Measurements from ENCODE around the gene EXOC8.

EXOC8 gene

DNA sequence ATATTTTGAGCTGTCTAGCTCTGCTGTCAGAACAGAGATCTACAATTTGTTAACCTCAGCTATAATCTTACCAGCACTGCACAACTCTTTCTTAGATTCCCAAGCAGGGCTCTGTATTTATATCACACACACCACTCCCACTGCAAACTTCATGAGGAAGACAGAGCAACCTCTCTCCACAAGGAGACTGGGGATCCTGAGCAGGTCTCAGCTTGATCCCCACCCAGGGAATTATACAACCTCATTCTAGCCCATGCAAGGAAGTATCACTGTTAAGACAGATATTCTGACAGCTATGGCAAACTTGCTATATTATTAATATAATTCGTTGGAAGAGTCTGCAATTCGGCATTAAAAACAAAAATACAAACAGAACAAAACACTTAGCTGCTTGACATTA lies 44.1 kb upstream of the EXOC8 start:
- DNase-seq (ENCODE audit: low read depth in 2 of 2), result no peak
- no peak overlapping the region for H3K4me3 ChIP-seq (replicated peaks in 1 of 2; ENCODE audit: low read depth in 2 of 2, low read length in 2 of 2)
- TF ChIP-seq, protein P1, sequence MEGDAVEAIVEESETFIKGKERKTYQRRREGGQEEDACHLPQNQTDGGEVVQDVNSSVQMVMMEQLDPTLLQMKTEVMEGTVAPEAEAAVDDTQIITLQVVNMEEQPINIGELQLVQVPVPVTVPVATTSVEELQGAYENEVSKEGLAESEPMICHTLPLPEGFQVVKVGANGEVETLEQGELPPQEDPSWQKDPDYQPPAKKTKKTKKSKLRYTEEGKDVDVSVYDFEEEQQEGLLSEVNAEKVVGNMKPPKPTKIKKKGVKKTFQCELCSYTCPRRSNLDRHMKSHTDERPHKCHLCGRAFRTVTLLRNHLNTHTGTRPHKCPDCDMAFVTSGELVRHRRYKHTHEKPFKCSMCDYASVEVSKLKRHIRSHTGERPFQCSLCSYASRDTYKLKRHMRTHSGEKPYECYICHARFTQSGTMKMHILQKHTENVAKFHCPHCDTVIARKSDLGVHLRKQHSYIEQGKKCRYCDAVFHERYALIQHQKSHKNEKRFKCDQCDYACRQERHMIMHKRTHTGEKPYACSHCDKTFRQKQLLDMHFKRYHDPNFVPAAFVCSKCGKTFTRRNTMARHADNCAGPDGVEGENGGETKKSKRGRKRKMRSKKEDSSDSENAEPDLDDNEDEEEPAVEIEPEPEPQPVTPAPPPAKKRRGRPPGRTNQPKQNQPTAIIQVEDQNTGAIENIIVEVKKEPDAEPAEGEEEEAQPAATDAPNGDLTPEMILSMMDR (IDR thresholded peaks at IDR 0.05; ENCODE audit: low read depth, low read length), result no peak

DNA sequence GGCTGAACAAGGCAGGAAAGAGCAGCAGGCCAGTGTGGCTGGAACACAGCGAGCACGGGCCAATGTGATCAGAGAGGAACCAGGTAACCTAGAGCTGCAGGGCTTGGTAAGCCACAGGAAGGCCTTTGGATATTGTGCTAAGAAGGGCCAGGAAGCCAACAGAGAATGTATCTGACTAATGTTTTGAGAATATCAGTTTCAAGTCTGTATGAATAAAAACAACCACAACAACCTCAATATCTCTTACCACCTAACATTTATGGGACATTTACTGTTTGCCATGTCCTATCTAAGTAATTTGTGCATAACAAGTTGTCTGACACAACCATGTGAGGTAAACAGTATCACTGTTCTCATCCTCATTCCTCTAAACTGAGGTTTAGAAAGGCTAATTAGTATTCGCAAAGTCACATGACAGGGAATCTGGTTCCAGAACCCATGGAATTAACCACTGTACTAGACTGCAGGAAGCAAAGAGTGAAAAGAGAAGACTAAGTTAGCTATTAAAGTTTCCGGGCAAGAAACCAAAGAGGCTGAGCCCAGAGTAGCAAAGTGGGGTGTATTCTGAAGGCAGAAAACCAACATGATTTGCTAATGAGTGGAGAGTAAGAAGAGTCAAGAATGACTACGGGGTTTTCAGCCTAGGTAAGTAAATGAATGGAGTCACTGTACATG lies 39.4 kb upstream of the EXOC8 start:
- H3K4me3 ChIP-seq (replicated peaks in 1 of 2; ENCODE audit: low read depth in 2 of 2, low read length in 2 of 2), result no peak overlapping the region
- DNase-seq (ENCODE audit: low read depth in 2 of 2), result no peak

GRCh38 chr1:231376101-231376500 lies 38.4 kb upstream of the EXOC8 start:
- H3K4me3 ChIP-seq (replicated peaks in 1 of 2; ENCODE audit: low read depth in 2 of 2, low read length in 2 of 2), result no peak overlapping the region
- TF ChIP-seq, protein P1 (IDR thresholded peaks at IDR 0.05; ENCODE audit: low read depth, low read length), result no peak
- peak in 1 of 2 donors; percentile 54 for DNase-seq (ENCODE audit: low read depth in 2 of 2)

More for the DNA sequence above, 39.4 kb upstream of the EXOC8 start:
- TF ChIP-seq, protein P1 (IDR thresholded peaks at IDR 0.05; ENCODE audit: low read depth, low read length), result no peak

DNA sequence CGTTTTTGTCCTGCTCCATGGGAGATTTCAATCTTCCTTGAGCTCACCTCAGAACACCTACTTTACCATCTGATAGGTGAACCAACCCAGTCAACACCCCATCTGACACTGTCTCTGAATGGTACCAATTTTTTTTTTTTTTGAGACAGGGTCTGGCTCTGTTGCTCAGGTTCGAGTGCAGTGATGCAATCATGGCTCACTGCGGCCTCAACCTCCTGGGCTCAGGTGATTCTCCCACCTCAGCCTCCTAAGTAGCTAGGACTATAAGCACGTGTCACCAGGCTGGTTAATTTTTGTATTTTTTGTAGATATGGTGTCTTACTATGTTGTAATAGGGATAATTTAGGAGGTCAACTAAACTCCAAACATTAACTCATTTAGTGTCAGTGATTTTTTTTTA lies 36.7 kb upstream of the EXOC8 start:
- TF ChIP-seq, protein P1 (IDR thresholded peaks at IDR 0.05; ENCODE audit: low read depth, low read length), result no peak
- no peak for DNase-seq (ENCODE audit: low read depth in 2 of 2)
- no peak overlapping the region for H3K4me3 ChIP-seq (replicated peaks in 1 of 2; ENCODE audit: low read depth in 2 of 2, low read length in 2 of 2)

DNA sequence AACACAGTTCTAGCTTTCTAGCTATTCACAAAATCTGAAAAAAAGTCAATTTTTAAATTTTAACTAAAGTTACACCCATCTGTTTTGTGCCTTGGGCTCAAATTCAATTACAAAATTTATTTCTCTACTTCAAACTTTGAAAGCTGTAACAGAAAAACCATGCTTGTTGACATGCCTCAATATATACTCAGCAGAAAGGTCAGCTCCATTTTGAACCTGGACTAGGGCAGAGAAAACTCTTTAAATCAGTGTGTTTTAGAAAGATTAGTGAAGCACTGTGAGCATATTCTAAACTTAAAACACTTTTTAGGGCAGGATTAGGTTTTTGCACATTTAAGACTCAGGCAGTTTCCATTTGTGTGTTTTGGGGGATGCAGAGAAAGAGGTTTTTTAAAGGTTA lies 34.8 kb upstream of the EXOC8 start:
- no peak for DNase-seq (ENCODE audit: low read depth in 2 of 2)
- TF ChIP-seq, protein P1 (IDR thresholded peaks at IDR 0.05; ENCODE audit: low read depth, low read length), result no peak
- no peak overlapping the region for H3K4me3 ChIP-seq (replicated peaks in 1 of 2; ENCODE audit: low read depth in 2 of 2, low read length in 2 of 2)

- no peak for DNase-seq (ENCODE audit: low read depth in 2 of 2)
- H3K4me3 ChIP-seq (replicated peaks in 1 of 2; ENCODE audit: low read depth in 2 of 2, low read length in 2 of 2), result no peak overlapping the region
- TF ChIP-seq, protein P1 (IDR thresholded peaks at IDR 0.05; ENCODE audit: low read depth, low read length), result no peak
Observed at GRCh38 chr1:231369282-231369681, 31.6 kb upstream of the EXOC8 start.

DNA sequence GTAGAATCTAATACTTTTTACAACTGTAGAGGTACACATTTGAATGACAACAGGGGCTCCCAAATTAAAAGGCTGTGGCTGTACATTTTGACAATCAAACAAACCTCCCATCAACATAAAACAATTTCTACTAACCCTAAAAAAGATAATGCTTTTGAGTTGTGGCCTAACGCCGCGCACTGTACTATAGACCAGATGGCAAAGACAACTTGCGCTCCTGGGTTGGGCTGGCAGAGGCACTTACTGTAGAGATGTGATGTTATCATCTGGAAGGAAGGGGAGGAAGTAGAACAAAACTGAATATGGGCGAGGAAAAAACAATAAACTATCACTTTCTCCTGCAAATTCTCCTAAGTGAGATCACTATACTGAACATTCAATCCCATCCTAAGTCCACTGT lies 26.5 kb upstream of the EXOC8 start:
- no peak overlapping the region for H3K4me3 ChIP-seq (replicated peaks in 1 of 2; ENCODE audit: low read depth in 2 of 2, low read length in 2 of 2)
- TF ChIP-seq, protein P1 (IDR thresholded peaks at IDR 0.05; ENCODE audit: low read depth, low read length), result no peak
- DNase-seq (ENCODE audit: low read depth in 2 of 2), result no peak

All from cardiac fibroblast (primary cell).